ENCODE data around the gene CNN2. TPM values are rescaled to one million over a fixed set of nuclear protein-coding genes. Genes with fewer than 3 reads are reported as not detected.

The CNN2 gene
- total RNA-seq, 2 donors from 2014 or later, result 30.7 to 42.5 TPM

GRCh38 chr19:1062387-1063029 lies 36.1 kb downstream of the CNN2 start:
- H3K4me1 ChIP-seq, result peaks cover 35% of the 10 kb centered on the region
- intact Hi-C loops (cut with DNase I), result no loop called here
- H3K9me3 ChIP-seq, result no peaks in the 10 kb centered on the region
- WGBS, 2 donors, result 85 to 94% methylated on average over 15 to 16 of the region's 17 CpGs
- peaks cover 0 to 13% of the 10 kb centered on the region in 2 donors for H3K27me3 ChIP-seq
- no peak for TF ChIP-seq CTCF (IDR thresholded peaks at IDR 0.05)
- TF ChIP-seq POLR2A (IDR thresholded peaks at IDR 0.05), result no peak
- no peaks in the 10 kb centered on the region for H3K36me3 ChIP-seq (replicated peaks in 1 of 2; ENCODE audit: insufficient read depth in 1 of 2, low read depth in 2 of 2)
- DNase-seq (no peak), ATAC-seq (no peak)
- no peak overlapping the region for H3K4me3 ChIP-seq
- H3K27ac ChIP-seq, result no peak overlapping the region

- H3K36me3 ChIP-seq (replicated peaks in 1 of 2; ENCODE audit: insufficient read depth in 1 of 2, low read depth in 2 of 2), result no peaks in the 10 kb centered on the region
- 64 to 90% methylated on average over 12 to 28 of the region's 37 CpGs for WGBS, 2 donors
- no peak for ATAC-seq
- peaks cover 0 to 18% of the 10 kb centered on the region in 2 donors for H3K27me3 ChIP-seq
- intact Hi-C loops (cut with DNase I), result no loop called here
- no peak for TF ChIP-seq POLR2A (IDR thresholded peaks at IDR 0.05)
- no peak for TF ChIP-seq CTCF (IDR thresholded peaks at IDR 0.05)
- no peak overlapping the region for H3K4me3 ChIP-seq
- no peak overlapping the region for H3K27ac ChIP-seq
- peaks cover 37% of the 10 kb centered on the region for H3K4me1 ChIP-seq
- DNase-seq, result no peak
- no peaks in the 10 kb centered on the region for H3K9me3 ChIP-seq
These were observed 36.9 kb downstream of the CNN2 start for GRCh38 chr19:1063030-1063908.

GRCh38 chr19:1063909-1064660 lies 37.7 kb downstream of the CNN2 start:
- H3K27me3 ChIP-seq, result peaks cover 0 to 24% of the 10 kb centered on the region in 2 donors
- intact Hi-C loops (cut with DNase I), result no loop called here
- no peaks in the 10 kb centered on the region for H3K36me3 ChIP-seq (replicated peaks in 1 of 2; ENCODE audit: insufficient read depth in 1 of 2, low read depth in 2 of 2)
- DNase-seq (no peak), ATAC-seq (no peak)
- H3K9me3 ChIP-seq, result no peaks in the 10 kb centered on the region
- TF ChIP-seq POLR2A (IDR thresholded peaks at IDR 0.05) (no peak), CTCF (IDR thresholded peaks at IDR 0.05) (no peak)
- no peak overlapping the region for H3K27ac ChIP-seq
- H3K4me3 ChIP-seq, result no peak overlapping the region
- WGBS, 2 donors, result 47 to 81% methylated on average over 21 to 33 of the region's 37 CpGs
- peaks cover 37% of the 10 kb centered on the region for H3K4me1 ChIP-seq

- H3K27me3 ChIP-seq, result peaks cover 0 to 30% of the 10 kb centered on the region in 2 donors
- ATAC-seq (peak; percentile 79), DNase-seq (peak; percentile 66 to 77 (median 73))
- intact Hi-C loops (cut with DNase I), result no loop called here
- H3K4me1 ChIP-seq, result peaks cover 37% of the 10 kb centered on the region
- no peak overlapping the region for H3K27ac ChIP-seq
- 10 to 14% methylated on average over 17 to 58 of the region's 60 CpGs for WGBS, 2 donors
- no peaks in the 10 kb centered on the region for H3K9me3 ChIP-seq
- no peak overlapping the region for H3K4me3 ChIP-seq
- TF ChIP-seq CTCF (IDR thresholded peaks at IDR 0.05) (peak; percentile 49 to 81 (median 70)), POLR2A (IDR thresholded peaks at IDR 0.05) (no peak)
- no peaks in the 10 kb centered on the region for H3K36me3 ChIP-seq (replicated peaks in 1 of 2; ENCODE audit: insufficient read depth in 1 of 2, low read depth in 2 of 2)
These were observed 38.5 kb downstream of the CNN2 start for GRCh38 chr19:1064661-1065605.

Data from body of pancreas (tissue), 4 donors.